Fibroblast of lung (primary cell): ENCODE results near the gene SLAMF9.

Source experiments
- EZH2 ChIP-seq: IDR thresholded peaks from 2 replicates; pipeline ENCODE4 v1.5.1; 2012; ENCODE audit warnings: low read length, control low read depth, mild to moderate bottlenecking; ENCODE audit errors: missing control alignments
- TF ChIP-seq, protein P1 (sequence below), 2 donors: IDR thresholded peaks in 1 of 2; conservative IDR thresholded peaks in 1 of 2; 1 replicate in 1 of 2; 2 replicates in 1 of 2; pipeline ENCODE4 v1.5.1; 2011 to 2012; ENCODE audit warnings: low read length in 2 of 2, control low read depth in 1 of 2, inconsistent platforms in 1 of 2, low read depth in 1 of 2, mild to moderate bottlenecking in 1 of 2

DNA sequence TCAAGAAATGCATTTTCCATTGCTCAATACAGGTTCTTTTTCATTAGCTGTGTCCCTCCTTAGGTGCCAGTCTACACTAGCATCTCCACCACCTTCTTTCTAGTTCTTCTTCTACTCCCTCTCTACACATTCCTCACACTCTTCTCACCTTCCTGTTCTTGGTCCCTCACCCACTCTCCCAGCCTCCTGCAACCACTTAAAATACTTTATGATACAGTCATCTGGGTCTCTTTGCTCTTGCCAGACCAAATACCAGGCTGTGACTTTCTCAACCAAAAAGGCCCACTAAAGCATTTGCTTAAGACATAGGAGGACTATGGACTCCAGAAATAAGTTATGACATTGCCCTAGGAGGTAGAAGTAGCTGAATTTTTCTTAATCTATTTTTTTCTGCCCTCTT, 42.6 kb upstream of the SLAMF9 start:
- no peak for TF ChIP-seq EZH2
- TF ChIP-seq, protein P1, sequence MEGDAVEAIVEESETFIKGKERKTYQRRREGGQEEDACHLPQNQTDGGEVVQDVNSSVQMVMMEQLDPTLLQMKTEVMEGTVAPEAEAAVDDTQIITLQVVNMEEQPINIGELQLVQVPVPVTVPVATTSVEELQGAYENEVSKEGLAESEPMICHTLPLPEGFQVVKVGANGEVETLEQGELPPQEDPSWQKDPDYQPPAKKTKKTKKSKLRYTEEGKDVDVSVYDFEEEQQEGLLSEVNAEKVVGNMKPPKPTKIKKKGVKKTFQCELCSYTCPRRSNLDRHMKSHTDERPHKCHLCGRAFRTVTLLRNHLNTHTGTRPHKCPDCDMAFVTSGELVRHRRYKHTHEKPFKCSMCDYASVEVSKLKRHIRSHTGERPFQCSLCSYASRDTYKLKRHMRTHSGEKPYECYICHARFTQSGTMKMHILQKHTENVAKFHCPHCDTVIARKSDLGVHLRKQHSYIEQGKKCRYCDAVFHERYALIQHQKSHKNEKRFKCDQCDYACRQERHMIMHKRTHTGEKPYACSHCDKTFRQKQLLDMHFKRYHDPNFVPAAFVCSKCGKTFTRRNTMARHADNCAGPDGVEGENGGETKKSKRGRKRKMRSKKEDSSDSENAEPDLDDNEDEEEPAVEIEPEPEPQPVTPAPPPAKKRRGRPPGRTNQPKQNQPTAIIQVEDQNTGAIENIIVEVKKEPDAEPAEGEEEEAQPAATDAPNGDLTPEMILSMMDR (conservative IDR thresholded peaks at IDR 0.05 in 1 of 2, IDR thresholded peaks at IDR 0.05 in 1 of 2; ENCODE audit: low read depth in 1 of 2, low read length in 2 of 2) = no peak
